Fibroblast of the aortic adventitia (primary cell): ENCODE results near the gene LUZP2. TPM values are rescaled to one million over a fixed set of nuclear protein-coding genes. Genes with fewer than 3 reads are reported as not detected.

Experiments used
- DNase-seq: peaks from one replicate; pipeline ENCODE4 v3.0.0-alpha.2; 2010; ENCODE audit warnings: low read depth
- H3K4me3 ChIP-seq: 2 replicates; pipeline ENCODE4 v1.5.1; 2011; ENCODE audit warnings: low read depth, mild to moderate bottlenecking, control low read depth, low read length, moderate library complexity
- CTCF ChIP-seq: IDR thresholded peaks from 2 replicates; pipeline ENCODE4 v1.5.1; 2011; ENCODE audit warnings: mild to moderate bottlenecking, low read length, control low read depth, inconsistent platforms; ENCODE audit not compliant: insufficient read depth
- total RNA-seq: library from RNA; depleted of rRNA; stranded (reverse); fragments of >200 nt; gene quantifications from 2 replicates; pipeline ENCODE4 v1.2.3, GENCODE V29; 2012; ENCODE audit warnings: low replicate concordance

The LUZP2 gene
- total RNA-seq, 1 donor = 20.6 TPM

GRCh38 chr11:24866743-24867142 lies 369.9 kb downstream of the LUZP2 start:
- no peak for TF ChIP-seq CTCF

GRCh38 chr11:24870048-24870447 lies 373.2 kb downstream of the LUZP2 start:
- no peak for TF ChIP-seq CTCF
- no peak for DNase-seq
- no peak overlapping the region for H3K4me3 ChIP-seq

More at GRCh38 chr11:24866743-24867142, 369.9 kb downstream of the LUZP2 start:
- DNase-seq = no peak
- H3K4me3 ChIP-seq = no peak overlapping the region

GRCh38 chr11:24872186-24872585 lies 375.3 kb downstream of the LUZP2 start:
- no peak for DNase-seq
- TF ChIP-seq CTCF = no peak
- H3K4me3 ChIP-seq = no peak overlapping the region

- no peak for DNase-seq
- H3K4me3 ChIP-seq = no peak overlapping the region
- TF ChIP-seq CTCF = no peak
Measured at GRCh38 chr11:24872651-24873311, 375.9 kb downstream of the LUZP2 start.

GRCh38 chr11:24880962-24881361 lies 384.1 kb downstream of the LUZP2 start:
- TF ChIP-seq CTCF = no peak
- H3K4me3 ChIP-seq = no peak overlapping the region

GRCh38 chr11:24885580-24886173 lies 388.8 kb downstream of the LUZP2 start:
- no peak for TF ChIP-seq CTCF
- H3K4me3 ChIP-seq = no peak overlapping the region
- no peak for DNase-seq

More at GRCh38 chr11:24880962-24881361, 384.1 kb downstream of the LUZP2 start:
- no peak for DNase-seq
